GM18873 (cell line): ENCODE measurements around the gene LDAH.
A peak's percentile ranks its signal among the peaks of the same experiment; 100 is the strongest.

Source experiments
- ATAC-seq: cut with Tn5 transposase; IDR thresholded peaks from one replicate; pipeline ENCODE4 v1.9.1; 2021; ENCODE audit warnings: mild to moderate bottlenecking, moderate library complexity, moderate number of reproducible peaks; ENCODE audit not compliant: unreplicated experiment, low FRiP score

The LDAH gene

GRCh38 chr2:20657522-20658235, 165.2 kb downstream of the LDAH start:
- ATAC-seq, result no peak

GRCh38 chr2:20656561-20656960, 166.3 kb downstream of the LDAH start:
- ATAC-seq, result no peak

GRCh38 chr2:20654535-20654813, 168.4 kb downstream of the LDAH start:
- no peak for ATAC-seq

GRCh38 chr2:20653695-20654534, 169.0 kb downstream of the LDAH start:
- ATAC-seq, result no peak

GRCh38 chr2:20652673-20653575, 170.0 kb downstream of the LDAH start:
- ATAC-seq, result no peak

- no peak for ATAC-seq
Measured at GRCh38 chr2:20652141-20652540, 170.8 kb downstream of the LDAH start.

GRCh38 chr2:20651731-20652099, 171.2 kb downstream of the LDAH start:
- no peak for ATAC-seq

GRCh38 chr2:20650877-20651730, 171.8 kb downstream of the LDAH start, which contains the start of gene HS1BP3:
Gene HS1BP3 (minus strand): TSS chr2:20651098. CDS start chr2:20651063, 35 bp downstream.
- peak; percentile 81 for ATAC-seq

GRCh38 chr2:20650393-20650876, 172.5 kb downstream of the LDAH start:
- ATAC-seq, result peak; percentile 10

GRCh38 chr2:20649976-20650375, 172.9 kb downstream of the LDAH start:
- ATAC-seq, result no peak

- no peak for ATAC-seq
Measured at GRCh38 chr2:20649576-20649975, 173.3 kb downstream of the LDAH start.

- ATAC-seq, result no peak
Measured at GRCh38 chr2:20648831-20649230, 174.1 kb downstream of the LDAH start.

- no peak for ATAC-seq
Measured at GRCh38 chr2:20648206-20648605, 174.7 kb downstream of the LDAH start.

GRCh38 chr2:20647738-20648137, 175.2 kb downstream of the LDAH start:
- no peak for ATAC-seq

GRCh38 chr2:20647211-20647610, 175.7 kb downstream of the LDAH start:
- no peak for ATAC-seq

- ATAC-seq, result no peak
Measured at GRCh38 chr2:20646446-20646845, 176.5 kb downstream of the LDAH start.

- no peak for ATAC-seq
Measured at GRCh38 chr2:20645761-20646160, 177.1 kb downstream of the LDAH start.

- no peak for ATAC-seq
Measured at GRCh38 chr2:20645301-20645701, 177.6 kb downstream of the LDAH start.

GRCh38 chr2:20643826-20644225, 179.1 kb downstream of the LDAH start:
- no peak for ATAC-seq

- no peak for ATAC-seq
Measured at GRCh38 chr2:20643060-20643459, 179.8 kb downstream of the LDAH start.
